Spleen (tissue), 7 donors: ENCODE measurements around the gene ASPG.

Source experiments
- CTCF ChIP-seq, 11 experiments: fragments of 200-600 bp in 7 of 11; fragments of 450-650 bp in 4 of 11; sonication (generic) in 4 of 11; IDR thresholded peaks in 8 of 11; conservative IDR thresholded peaks in 3 of 11; 1 replicate in 7 of 11; 2 replicates in 4 of 11; pipeline versions ENCODE4 v1.4.0 to v1.8.0; 2016 to 2021; ENCODE audit warnings: antibody characterized with exemption in 11 of 11, inconsistent platforms in 4 of 11, mild to moderate bottlenecking in 1 of 11
- POLR2A ChIP-seq, 3 donors: fragments of 450-650 bp; IDR thresholded peaks; one replicate each; pipeline ENCODE4 v1.5.1; 2017; ENCODE audit warnings: antibody characterized with exemption in 3 of 3, mild to moderate bottlenecking in 1 of 3
- donor health status: DM: no; HTN: no; CAD: no; lungs with moderate emphysema.
- donor health status: DM: no; HTN: no; CAD: no.
- donor health status: DM: no; HTN: no; CAD: no.

GRCh38 chr14:104051092-104051813 lies 34.2 kb upstream of the ASPG start:
- TF ChIP-seq CTCF (IDR thresholded peaks at IDR 0.05 in 8 of 11, conservative IDR thresholded peaks at IDR 0.05 in 3 of 11): no peak
- TF ChIP-seq POLR2A (IDR thresholded peaks at IDR 0.05): no peak
